Stimulated activated CD8-positive, alpha-beta memory T cell treated with anti-CD3 and anti-CD28 coated beads, Interleukin-7, amount 100 ng/mL, for 1 hour (primary cell): ENCODE data around the gene CNTN5.

Experiments
- DNase-seq, 2 donors: peaks; one replicate each; pipeline ENCODE4 v3.0.0-alpha.2; 2020; ENCODE audit warnings: low read depth in 2 of 2

Gene CNTN5

DNA sequence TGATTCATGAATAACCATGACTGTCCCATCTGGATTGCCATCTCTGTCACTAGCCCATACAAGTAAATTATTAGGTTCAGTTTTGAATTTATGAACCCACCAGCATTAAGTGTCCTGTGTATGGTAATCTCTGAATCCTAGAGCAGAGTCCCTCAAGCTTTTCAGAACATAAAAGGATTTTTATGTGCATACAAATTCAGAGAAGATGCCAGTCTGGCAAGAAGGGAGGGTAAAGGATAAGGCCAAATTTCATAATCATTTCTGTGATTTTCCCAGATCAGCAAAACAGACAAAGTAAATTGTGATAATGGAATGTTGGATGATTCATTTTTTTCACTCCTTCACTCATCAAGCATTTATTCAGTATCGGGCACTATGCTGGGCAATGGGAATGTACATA is 1295.2 kb downstream of the CNTN5 start:
- no peak for DNase-seq

DNA sequence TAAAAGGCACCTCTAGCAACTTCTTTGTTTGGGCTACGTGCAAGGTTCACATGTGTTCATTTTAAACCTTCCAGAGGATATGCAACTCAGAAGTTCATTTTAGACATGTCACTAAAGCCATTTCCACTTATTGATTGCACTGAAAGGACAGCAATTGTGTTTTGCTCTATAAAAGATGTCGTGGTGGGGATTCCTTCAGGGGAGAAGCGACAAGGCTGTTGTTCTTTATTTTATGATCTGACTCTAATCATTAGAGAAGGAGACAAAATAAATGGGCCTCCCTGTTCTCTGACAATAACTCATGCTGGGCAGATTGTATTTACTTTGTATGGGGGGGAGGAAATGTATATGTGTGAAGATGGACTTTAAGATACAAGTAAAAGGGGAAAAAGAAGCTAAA is 1296.2 kb downstream of the CNTN5 start:
- DNase-seq = no peak

DNA sequence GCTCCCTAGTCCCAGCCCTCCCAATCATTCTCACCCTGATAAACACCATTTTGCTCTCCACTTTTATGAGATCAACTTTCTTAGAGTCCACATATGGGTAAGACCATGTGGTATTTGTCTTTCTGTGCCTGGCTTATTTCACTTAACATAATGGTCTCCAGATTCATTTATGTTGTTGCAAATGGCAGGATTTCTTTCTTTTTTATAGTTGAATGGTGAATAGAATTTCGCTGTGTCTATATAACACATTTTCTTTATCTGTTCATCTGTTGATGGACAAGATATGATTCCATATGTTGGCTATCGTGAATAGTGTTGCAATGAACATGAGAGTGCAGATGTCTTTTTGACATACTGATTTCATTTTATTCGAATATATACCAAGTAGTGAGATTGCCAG is 1298.9 kb downstream of the CNTN5 start:
- no peak for DNase-seq

DNA sequence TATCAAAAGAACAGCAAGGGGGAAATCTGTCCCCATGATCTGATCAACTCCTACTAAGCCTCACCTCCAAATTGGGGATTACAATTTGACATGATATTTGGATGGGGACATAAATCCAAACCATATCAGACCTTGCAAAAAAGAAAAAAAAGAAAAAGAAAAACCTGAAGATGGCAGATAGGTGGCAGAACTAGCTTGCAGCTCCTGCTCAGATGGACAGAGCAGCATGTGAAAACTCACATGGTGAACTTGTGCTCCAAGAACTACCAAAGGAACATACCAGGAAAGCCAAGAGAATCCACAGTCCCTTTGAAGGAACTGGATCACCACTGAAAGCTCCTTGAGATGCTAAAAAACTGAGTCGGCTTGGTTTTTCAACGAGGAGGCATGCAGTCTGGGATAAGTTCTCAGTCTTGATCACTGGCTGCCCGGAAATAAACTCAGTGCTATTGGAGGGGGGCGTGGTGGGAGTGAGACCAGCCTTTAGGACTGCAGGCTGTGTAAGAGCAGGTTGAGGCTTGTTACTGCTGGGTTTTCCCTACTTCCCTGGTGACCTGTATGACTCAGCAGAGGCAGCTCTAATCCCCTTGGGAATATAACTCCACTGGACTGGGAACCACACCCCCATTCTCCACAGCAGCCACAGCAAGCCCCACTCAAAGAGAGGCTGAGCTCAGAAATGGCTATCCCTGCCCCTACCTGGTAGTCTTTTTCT is 1308.0 kb downstream of the CNTN5 start:
- no peak for DNase-seq

DNA sequence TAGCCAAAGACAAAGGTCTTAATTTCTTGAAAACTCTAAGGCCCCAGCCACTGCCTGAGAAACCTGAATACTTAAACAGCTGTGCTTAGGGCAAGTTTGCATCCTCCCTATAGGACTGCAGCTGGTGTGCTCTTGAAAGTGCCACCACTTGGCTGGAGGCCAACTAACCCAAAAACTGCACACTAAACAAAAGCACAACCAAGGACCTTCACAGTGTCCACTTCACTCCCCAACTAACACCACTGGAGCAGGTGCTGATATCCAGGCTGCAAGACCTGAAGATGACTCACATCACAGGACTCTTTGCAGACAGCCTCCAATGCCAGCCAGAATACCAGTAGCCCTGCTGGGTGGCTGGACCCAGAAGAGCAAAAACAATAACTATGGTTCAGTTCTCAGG is 1308.6 kb downstream of the CNTN5 start:
- DNase-seq = no peak

DNA sequence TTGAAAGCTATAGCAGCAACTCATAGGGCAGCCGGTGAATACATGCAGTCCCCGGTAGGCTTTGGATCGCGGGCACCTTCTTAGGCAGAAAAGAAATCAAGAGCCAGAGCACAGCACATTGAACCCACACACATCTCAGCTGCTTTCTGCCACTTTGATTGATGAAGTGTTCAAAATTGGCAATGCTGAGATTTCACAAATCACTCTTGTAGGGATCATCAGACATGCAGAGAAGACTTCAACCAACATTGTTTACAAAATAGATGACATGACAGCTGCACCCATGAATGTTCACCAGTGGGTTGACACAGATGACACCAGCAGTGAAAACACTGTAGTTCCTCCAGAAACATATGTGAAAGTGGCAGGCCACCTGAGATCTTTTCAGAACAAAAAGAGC is 1316.1 kb downstream of the CNTN5 start:
- DNase-seq = no peak

DNA sequence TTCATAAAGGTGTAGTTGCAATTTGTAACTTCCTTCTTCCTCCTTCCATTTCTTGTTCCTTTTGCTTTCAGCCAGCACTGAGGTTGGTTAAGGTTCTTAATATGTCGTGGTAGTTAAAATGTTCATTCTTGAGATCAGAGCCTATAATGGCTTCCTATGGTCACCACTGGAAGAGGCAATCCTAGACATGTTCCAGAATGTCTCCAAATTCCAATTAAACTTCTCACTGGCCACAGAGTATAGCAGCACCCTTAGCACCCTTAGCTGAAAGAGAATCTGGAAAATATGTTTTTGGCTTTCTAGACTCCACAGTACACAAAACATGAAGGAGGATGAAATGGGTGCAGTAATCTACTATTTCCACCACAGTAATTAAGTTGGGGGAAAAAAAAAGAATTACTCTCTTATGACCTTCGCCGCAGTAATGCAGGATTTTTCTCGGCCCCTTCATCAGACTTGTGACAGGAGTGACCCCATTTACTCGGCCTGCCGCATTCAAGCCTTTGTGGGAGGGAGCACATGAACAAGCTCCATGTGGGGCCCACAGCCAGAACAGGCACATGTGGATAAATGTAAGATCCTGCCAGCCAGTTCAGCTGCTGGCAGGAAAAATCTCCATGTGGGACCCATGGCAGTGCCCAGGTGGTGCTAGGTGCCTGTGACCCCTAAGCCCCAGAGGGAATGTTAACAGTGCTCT is 1317.5 kb downstream of the CNTN5 start:
- no peak for DNase-seq

DNA sequence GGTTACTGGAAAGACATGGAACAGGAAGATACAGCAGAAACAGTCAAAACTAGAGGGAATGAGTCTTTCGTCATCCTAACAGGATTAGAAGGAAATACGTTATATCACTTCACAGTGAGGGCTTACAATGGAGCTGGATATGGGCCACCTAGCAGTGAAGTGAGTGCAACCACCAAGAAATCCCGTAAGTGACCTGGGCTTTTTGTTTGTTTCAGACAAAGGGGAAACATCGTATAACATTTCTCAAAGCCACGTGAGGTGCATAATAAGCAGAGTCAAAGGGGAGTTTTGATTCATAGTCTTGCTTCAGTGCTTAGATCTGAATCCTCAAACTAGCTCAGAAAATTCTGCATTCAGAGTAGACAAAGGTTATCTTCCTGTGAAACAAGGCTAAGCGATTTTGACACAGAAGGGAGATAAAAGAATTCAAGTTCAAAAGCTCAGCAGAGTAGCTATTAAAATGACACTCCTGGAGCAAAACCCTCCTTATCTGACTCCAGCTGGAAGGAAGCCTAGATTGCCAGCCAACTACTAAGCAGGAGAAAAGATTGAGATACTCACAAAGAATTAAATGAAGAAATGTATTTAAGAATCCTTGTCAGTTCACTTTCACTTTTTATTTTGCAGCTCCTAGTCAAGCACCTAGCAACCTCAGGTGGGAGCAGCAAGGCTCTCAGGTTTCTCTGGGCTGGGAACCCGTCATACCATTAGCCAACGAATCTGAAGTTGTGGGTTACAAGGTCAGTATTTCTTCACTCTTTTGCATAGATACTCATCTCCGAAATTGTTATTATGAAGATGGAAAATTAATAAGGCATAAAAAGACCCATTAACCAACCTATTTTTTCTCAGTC is 1319.9 kb downstream of the CNTN5 start:
- no peak for DNase-seq

DNA sequence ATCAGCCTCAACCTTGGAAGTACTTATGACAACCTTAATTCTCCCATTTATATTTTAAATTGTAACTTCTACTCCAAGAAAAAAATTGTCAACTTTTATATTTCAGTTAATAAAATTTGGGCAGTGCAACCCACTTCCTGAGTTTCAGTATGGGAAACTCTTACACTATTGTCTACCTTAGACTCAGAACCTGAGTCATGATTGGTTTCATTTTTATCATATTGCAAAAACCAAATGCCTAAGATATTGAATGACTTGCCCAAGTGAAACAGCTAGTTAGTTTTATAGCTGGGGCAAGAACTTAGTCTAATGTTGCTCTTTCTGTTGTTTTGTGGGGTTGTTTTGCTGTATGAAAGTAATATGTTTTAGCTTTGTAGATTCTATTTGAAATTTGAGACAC is 1332.3 kb downstream of the CNTN5 start:
- DNase-seq = no peak

DNA sequence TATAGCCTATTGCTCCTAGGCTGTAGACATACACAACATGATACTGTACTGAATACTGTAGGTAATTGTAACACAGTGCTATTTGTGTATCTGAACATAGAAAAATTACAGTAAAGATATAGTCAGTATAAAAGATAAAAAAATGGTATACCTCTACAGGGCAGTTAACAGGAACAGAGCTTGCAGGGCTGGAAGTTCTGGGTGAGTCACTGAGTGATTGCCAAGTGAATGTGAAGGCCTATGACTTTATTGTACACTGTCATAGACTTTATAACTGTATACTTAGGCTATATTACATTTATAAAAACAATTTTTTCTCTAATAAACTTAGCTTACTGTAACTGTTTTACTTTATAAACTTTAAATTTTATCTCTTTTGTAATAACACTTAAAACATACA is 1334.0 kb downstream of the CNTN5 start:
- DNase-seq = no peak

DNA sequence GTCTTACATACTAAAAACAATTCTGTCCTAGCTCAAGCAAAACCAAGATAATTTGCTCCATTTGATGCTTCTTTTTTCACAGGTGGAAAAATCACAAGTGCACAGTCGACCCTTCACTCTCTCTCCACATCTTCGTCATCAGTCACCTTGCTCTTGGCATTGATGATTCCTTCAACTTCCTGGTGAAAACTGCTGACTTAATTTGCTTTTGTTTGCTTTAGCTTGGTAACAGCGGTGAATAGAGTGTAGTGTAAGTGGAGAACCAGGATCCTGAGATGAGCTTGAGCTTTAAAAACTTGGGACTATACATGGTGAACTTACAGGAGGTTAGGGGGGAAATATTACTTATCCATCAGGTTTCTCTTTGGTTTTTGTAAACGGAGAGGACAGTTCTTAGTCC is 1335.3 kb downstream of the CNTN5 start:
- DNase-seq = no peak

DNA sequence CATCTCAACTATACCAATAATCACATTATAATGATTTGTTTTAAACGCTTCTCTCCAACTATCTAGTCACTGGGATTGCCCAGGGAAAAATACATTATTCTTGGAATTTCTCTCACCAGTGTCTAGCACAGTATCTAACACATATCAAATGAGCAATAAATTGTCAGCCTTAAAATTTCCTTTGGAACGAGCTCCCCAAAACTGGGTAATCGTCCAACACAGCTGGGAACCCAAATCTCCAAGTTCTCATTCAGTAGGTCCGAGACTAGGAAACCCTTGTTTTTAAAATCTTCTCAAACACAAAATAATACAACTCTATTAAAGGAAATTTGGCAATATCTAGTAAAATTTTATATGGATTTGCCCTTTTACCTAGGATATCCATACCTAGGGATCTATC is 1338.5 kb downstream of the CNTN5 start:
- no peak for DNase-seq

DNA sequence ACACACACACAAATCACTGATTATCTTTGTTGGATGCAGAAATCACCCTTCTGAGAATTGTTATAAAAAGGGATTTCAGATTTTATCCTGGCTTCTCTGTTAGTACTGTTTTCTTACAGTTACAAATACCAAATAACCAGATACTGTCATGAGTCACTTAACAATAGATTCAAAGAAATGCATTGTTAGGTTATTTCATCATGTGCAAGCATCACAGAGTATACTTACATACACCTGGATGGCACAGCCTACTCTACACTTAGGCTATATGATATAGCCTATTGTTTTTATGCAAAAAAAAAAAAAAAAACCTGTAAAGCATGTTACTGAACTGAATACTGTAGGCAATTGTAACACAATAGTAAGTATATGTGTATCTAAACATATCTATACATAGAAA is 1347.1 kb downstream of the CNTN5 start:
- no peak for DNase-seq

DNA sequence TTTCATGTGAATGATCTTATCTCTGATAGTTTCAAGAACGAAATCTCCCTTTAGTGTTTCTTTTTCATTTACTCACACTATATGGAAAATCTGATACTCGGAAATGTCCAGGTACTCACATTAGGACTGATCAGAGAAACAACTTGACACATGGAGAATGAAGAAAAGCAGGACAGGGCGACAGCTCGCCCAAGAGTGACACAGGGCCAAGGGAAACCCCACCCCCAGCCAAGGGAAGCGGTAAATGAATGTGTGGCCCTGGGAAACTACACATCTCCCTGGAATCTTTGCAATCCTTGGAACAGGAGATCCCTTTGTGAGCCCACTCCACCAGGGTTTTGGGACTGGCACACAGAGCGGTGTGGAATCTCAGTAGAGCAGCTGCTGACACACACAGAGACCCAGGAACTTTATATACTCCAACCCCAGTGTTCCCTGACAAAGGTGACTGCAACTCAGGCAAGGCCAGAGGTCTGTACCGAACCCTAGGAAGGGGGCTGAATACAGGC is 1362.7 kb downstream of the CNTN5 start:
- DNase-seq = no peak

DNA sequence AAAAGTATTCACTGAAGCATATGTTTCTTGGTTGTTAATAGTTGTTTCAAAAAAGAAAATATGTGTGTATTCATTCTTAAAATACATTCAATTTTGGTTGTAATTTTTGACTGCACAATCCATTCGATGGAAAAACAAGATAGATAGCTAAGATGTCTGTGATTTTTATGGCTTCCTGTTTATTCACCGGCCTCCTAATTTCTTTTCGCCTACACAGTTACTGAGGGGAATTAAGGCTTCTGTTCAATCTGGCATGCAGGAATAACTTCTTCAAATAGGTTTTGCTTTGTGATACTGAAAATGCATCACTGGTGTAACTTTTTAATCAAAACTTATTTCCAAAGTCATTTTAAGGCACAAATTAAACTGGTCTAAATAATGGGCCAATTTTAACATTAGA is 1375.5 kb downstream of the CNTN5 start:
- no peak for DNase-seq

DNA sequence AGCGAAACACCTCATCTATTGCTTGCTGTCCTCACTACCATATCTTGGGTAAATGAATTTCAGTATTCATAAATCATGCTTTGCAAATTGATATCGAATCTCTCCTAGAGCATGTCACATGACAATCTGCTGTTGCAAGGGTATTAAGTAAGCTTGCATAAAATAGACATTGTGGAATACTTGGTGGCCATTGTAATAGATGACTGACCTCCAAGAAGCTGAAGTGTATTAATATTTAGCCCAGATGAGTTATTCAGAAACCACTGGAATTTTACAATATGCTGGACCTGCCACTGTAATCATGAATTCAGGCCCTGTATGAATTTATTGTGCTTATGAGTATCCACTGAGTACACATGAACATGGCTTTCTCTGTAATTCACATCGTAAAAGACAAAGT is 1376.7 kb downstream of the CNTN5 start:
- no peak for DNase-seq

DNA sequence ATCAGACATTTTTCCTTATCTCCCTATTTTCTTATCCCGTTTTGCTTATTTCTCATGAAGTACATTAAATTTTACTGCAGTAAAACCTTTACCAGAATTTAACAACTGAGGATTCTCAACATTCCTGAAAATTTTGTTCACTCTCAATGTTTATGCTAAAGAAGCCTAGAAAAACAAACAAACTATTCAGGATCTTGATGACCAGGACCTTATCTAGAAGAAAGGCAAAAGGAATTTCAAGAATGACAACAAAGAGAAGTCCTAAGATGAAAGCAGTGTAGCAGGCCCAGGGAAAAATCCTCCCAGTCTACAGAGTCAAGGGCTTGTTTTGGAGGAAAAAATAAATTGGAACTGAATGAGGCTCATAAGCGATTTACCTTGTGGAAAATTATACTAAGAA is 1383.1 kb downstream of the CNTN5 start:
- DNase-seq = no peak

DNA sequence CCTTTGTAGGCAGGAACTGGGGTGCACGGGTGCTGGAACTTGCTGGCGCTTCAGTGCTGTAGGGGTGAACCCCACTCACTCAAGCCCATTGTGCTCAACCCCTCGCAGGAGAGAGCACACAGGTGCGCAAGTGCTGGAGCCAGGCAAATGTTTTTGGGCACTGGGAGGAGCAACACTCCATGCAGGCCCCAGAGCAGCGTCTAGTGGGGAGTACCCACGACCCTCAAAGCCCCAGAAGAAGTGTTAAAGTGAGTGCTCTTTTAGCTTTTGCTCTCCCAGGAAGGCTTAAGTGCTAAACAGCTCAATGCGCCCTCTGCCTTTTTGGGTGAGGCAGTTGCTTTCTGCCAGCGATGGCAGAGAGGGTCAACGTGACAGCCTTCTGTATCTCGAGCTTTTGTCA is 1384.2 kb downstream of the CNTN5 start:
- no peak for DNase-seq
